Endothelial cell of umbilical vein (primary cell): Measurements from ENCODE around the gene CARD14. TPM values are rescaled to one million over a fixed set of nuclear protein-coding genes. Genes with fewer than 3 reads are reported as not detected.

Experiments
- BruUV-seq: library from RNA; stranded (reverse); fragments of 400-500 nt; replicated peaks from 2 replicates; lab custom pipeline; 2021; lab: Mats Ljungman, UMichigan
- CTCF ChIA-PET: fragments of 300-600, 350-600 bp; sonication (Branson Sonifier 250); formaldehyde crosslinking; loops from one replicate; lab custom pipeline; 2021; ENCODE audit warnings: antibody characterized with exemption, inconsistent platforms; lab: Charles Lee
- POLR2A ChIA-PET: fragments of 300-600, 350-600 bp; sonication (Branson Sonifier 250); formaldehyde crosslinking; loops from one replicate; lab custom pipeline; 2021; ENCODE audit warnings: antibody characterized with exemption, inconsistent platforms; lab: Charles Lee
- DNase-seq: peaks from one replicate; pipeline ENCODE4 v3.0.0-alpha.2; 2011; ENCODE audit warnings: low read depth, low spot score
- FAIRE-seq: peaks from 2 replicates; lab custom pipeline; 2011; peaks lifted over from hg19 to GRCh38; lab: Jason Lieb, UNC
- H2AFZ ChIP-seq: 2 replicates; pipeline ENCODE4 v1.6.0; 2012; ENCODE audit warnings: low read depth, low read length, control low read depth, inconsistent platforms
- H3K27ac ChIP-seq: 2 replicates; pipeline ENCODE4 v1.5.1; 2011; ENCODE audit warnings: low read depth, mild to moderate bottlenecking, control low read depth, low read length, moderate library complexity; ENCODE audit not compliant: insufficient read depth
- H3K27me3 ChIP-seq, 2 experiments: 2 replicates each; pipeline versions ENCODE4 v1.6.0 to v1.6.1; 2011; ENCODE audit warnings: low read length in 2 of 2, mixed read lengths in 1 of 2; ENCODE audit not compliant: control insufficient read depth in 2 of 2, insufficient read depth in 2 of 2
- H3K36me3 ChIP-seq, 2 experiments: 2 replicates in 1 of 2; 3 replicates in 1 of 2; pipeline ENCODE4 v1.5.1; 2011; ENCODE audit warnings: low read length in 2 of 2, mild to moderate bottlenecking in 1 of 2, moderate library complexity in 1 of 2; ENCODE audit not compliant: control insufficient read depth in 2 of 2, insufficient read depth in 2 of 2; ENCODE audit errors: extremely low read depth in 1 of 2
- H3K4me1 ChIP-seq: 3 replicates; pipeline ENCODE4 v1.5.1; 2011; ENCODE audit warnings: mild to moderate bottlenecking, low read length; ENCODE audit not compliant: control insufficient read depth, insufficient read depth; ENCODE audit errors: extremely low read depth
- H3K4me2 ChIP-seq: 2 replicates; pipeline ENCODE4 v1.6.1; 2011; ENCODE audit warnings: low read length, control low read depth, mixed read lengths; ENCODE audit not compliant: insufficient read depth
- H3K4me3 ChIP-seq, 3 experiments: fragments of 200-600 bp in 1 of 3; sonication (generic), shearing (Covaris generic) in 1 of 3; replicated peaks in 1 of 3; 2 replicates each; pipeline ENCODE4 v1.5.1; 2011 to 2016; ENCODE audit warnings: control low read depth in 3 of 3, low read length in 3 of 3, mild to moderate bottlenecking in 2 of 3, inconsistent platforms in 1 of 3, low read depth in 1 of 3, moderate library complexity in 1 of 3; ENCODE audit not compliant: insufficient read depth in 1 of 3
- H3K79me2 ChIP-seq: 2 replicates; pipeline ENCODE4 v1.6.0; 2012; ENCODE audit warnings: low read length, inconsistent platforms; ENCODE audit not compliant: control insufficient read depth, insufficient read depth
- H3K9ac ChIP-seq: replicated peaks from 2 replicates; pipeline ENCODE3; 2011; ENCODE audit warnings: low read length, control low read depth; ENCODE audit not compliant: insufficient read depth; ENCODE audit errors: extremely low read depth
- H3K9me1 ChIP-seq: replicated peaks from 3 replicates; pipeline ENCODE4 v1.6.0; 2011; ENCODE audit warnings: mild to moderate bottlenecking, low read length; ENCODE audit not compliant: control insufficient read depth, insufficient read depth; ENCODE audit errors: extremely low read depth
- H3K9me3 ChIP-seq: replicated peaks from 2 replicates; pipeline ENCODE4 v1.5.1; 2012; ENCODE audit warnings: low read length, inconsistent platforms; ENCODE audit not compliant: control insufficient read depth, insufficient read depth
- H4K20me1 ChIP-seq: replicated peaks from 2 replicates; pipeline ENCODE3; 2011; ENCODE audit warnings: mild to moderate bottlenecking, low read length; ENCODE audit not compliant: control insufficient read depth, insufficient read depth; ENCODE audit errors: extremely low read depth
- CTCF ChIP-seq, 2 donors: IDR thresholded peaks; 1 replicate in 1 of 2; 2 replicates in 1 of 2; pipeline ENCODE4 v1.5.1; 2011; ENCODE audit warnings: low read length in 2 of 2, mild to moderate bottlenecking in 2 of 2, moderate library complexity in 2 of 2, control low read depth in 1 of 2, inconsistent platforms in 1 of 2, low read depth in 1 of 2; ENCODE audit not compliant: insufficient read depth in 1 of 2; ENCODE audit errors: extremely low read depth in 1 of 2
- EZH2 ChIP-seq: IDR thresholded peaks from 2 replicates; pipeline ENCODE4 v1.6.1; 2012; ENCODE audit warnings: borderline replicate concordance, low read depth, mild to moderate bottlenecking, moderate library complexity, low read length, inconsistent platforms; ENCODE audit not compliant: severe bottlenecking
- FOS ChIP-seq: IDR thresholded peaks from 2 replicates; pipeline ENCODE4 v1.6.1; 2011; ENCODE audit warnings: mild to moderate bottlenecking, low read length, moderate library complexity, borderline replicate concordance; ENCODE audit not compliant: insufficient read depth
- GATA2 ChIP-seq: IDR thresholded peaks from 2 replicates; pipeline ENCODE4 v1.7.0; 2011; ENCODE audit warnings: low read depth, mild to moderate bottlenecking, moderate library complexity, mixed read lengths, low read length; ENCODE audit not compliant: insufficient read length, insufficient read depth
- JUN ChIP-seq: IDR thresholded peaks from 2 replicates; pipeline ENCODE4 v1.6.1; 2011; ENCODE audit warnings: borderline replicate concordance, low read depth; ENCODE audit not compliant: insufficient read length, insufficient read depth
- MAX ChIP-seq: IDR thresholded peaks from 2 replicates; pipeline ENCODE4 v1.6.1; 2011; ENCODE audit not compliant: insufficient read depth, insufficient read length
- MYC ChIP-seq: IDR thresholded peaks from one replicate; pipeline ENCODE4 v1.6.1; 2011; ENCODE audit warnings: mild to moderate bottlenecking, low read depth, low read length
- POLR2A ChIP-seq: IDR thresholded peaks from 2 replicates; pipeline ENCODE4 v1.6.1; 2012; ENCODE audit warnings: low read depth, mild to moderate bottlenecking, control low read depth, low read length
- POLR2AphosphoS5 ChIP-seq: IDR thresholded peaks from 2 replicates; pipeline ENCODE4 v1.6.1; 2012; ENCODE audit warnings: low read depth, mild to moderate bottlenecking, control low read depth, low read length, moderate library complexity; ENCODE audit not compliant: insufficient read depth
- dilution Hi-C: fragments of 300-500 bp; cut with MboI; formaldehyde crosslinking; loops from one replicate; pipeline ENCODE4 v1.15.0; 2019; ENCODE audit warnings: low sequenced_read_pairs; ENCODE audit not compliant: extremely low pct_ligation_motif_present
- intact Hi-C: fragments of 100-400 bp; cut with micrococcal nuclease; formaldehyde crosslinking; loops from one replicate; pipeline ENCODE4 v1.10.0; 2022
- polyA plus RNA-seq, 4 experiments: library from polyadenylated mRNA; depleted of rRNA in 3 of 4; stranded (reverse) in 3 of 4; unstranded in 1 of 4; fragments of >200 nt; gene quantifications; 2 replicates each; pipeline versions ENCODE4 v1.2.1 to v1.2.3, GENCODE V29; 2011 to 2012; ENCODE audit warnings: missing spikeins in 1 of 4
- total RNA-seq: library from RNA; stranded (reverse); gene quantifications from 2 replicates; pipeline ENCODE4 v1.2.3, GENCODE V29; 2021

Gene CARD14
- total and polyA plus RNA-seq, 2 donors (not counting 3 experiments of a cell fraction or from before 2014, with no cell fraction given): not detected

GRCh38 chr17:80244871-80245509 is 75.2 kb downstream of the CARD14 start:
- dilution Hi-C loops (no loop called here), intact Hi-C loops (no loop called here)
- no peak overlapping the region for H3K4me2 ChIP-seq
- H3K4me1 ChIP-seq: no peaks in the 10 kb centered on the region
- no peaks in the 10 kb centered on the region for H3K9me1 ChIP-seq
- no peak overlapping the region for H3K27ac ChIP-seq
- ChIA-PET POLR2A (no interaction called here), CTCF (no interaction called here)
- no peak overlapping the region for H3K9ac ChIP-seq
- no peak overlapping the region for H3K4me3 ChIP-seq
- H3K9me3 ChIP-seq: no peaks in the 10 kb centered on the region
- H3K79me2 ChIP-seq: no peaks in the 10 kb centered on the region
- TF ChIP-seq POLR2AphosphoS5: no peak
- no peak for TF ChIP-seq MYC
- no peak for TF ChIP-seq EZH2
- TF ChIP-seq FOS: no peak
- no peak for TF ChIP-seq POLR2A
- no peak for TF ChIP-seq GATA2
- TF ChIP-seq JUN: no peak
- no peak for TF ChIP-seq MAX
- TF ChIP-seq CTCF (IDR thresholded peaks at IDR 0.05; ENCODE audit: extremely low read depth in 1 of 2, insufficient read depth in 1 of 2, low read depth in 1 of 2, low read length in 2 of 2): no peak
- FAIRE-seq: no peak
- no peak overlapping the region for H2AFZ ChIP-seq
- no peaks in the 10 kb centered on the region for H4K20me1 ChIP-seq
- no peaks in the 10 kb centered on the region for H3K27me3 ChIP-seq
- H3K36me3 ChIP-seq: peaks cover 0 to 17% of the 10 kb centered on the region in 2 experiments
- BruUV-seq: no TSS peak
- DNase-seq: no peak
